NB4 (cell line): ENCODE data around the gene ABCG4.
"Not testable (repeated sequence)": the region's sequence is repeated elsewhere in the genome, so short reads cannot be mapped to it uniquely, and the experiment has no call there.

Experiments used
- DNase-seq: peaks from one replicate; pipeline ENCODE4 v3.0.0; 2010; ENCODE audit warnings: low read depth
- H3K4me3 ChIP-seq: one replicate; pipeline ENCODE4 v1.5.1; 2011; ENCODE audit warnings: mild to moderate bottlenecking, low read depth, low read length, moderate library complexity
- CTCF ChIP-seq: IDR thresholded peaks from one replicate; pipeline ENCODE4 v1.5.1; 2012; ENCODE audit warnings: low read depth, low read length
- MAX ChIP-seq: IDR thresholded peaks from 2 replicates; pipeline ENCODE4 v1.6.1; 2011; ENCODE audit warnings: low read depth, low read length
- MYC ChIP-seq: IDR thresholded peaks from 2 replicates; pipeline ENCODE4 v1.6.1; 2011; ENCODE audit warnings: low read depth, low read length
- POLR2A ChIP-seq: IDR thresholded peaks from 2 replicates; pipeline ENCODE4 v1.6.1; 2011; ENCODE audit warnings: mild to moderate bottlenecking; ENCODE audit not compliant: insufficient read length; ENCODE audit errors: extremely low read depth

Gene ABCG4

GRCh38 chr11:119158467-119158866 is 9.6 kb downstream of the ABCG4 start:
- H3K4me3 ChIP-seq = no peak overlapping the region
- no peak for TF ChIP-seq MAX
- TF ChIP-seq MYC = no peak
- no peak for TF ChIP-seq CTCF
- TF ChIP-seq POLR2A = no peak
- no peak for DNase-seq

GRCh38 chr11:119160151-119160550 is 11.3 kb downstream of the ABCG4 start:
- TF ChIP-seq MAX = no peak
- no peak for TF ChIP-seq MYC
- no peak for TF ChIP-seq POLR2A
- TF ChIP-seq CTCF = no peak
- DNase-seq = no peak

GRCh38 chr11:119161871-119162270 is 13.0 kb downstream of the ABCG4 start:
- TF ChIP-seq POLR2A (no peak), CTCF (no peak), MYC (no peak), MAX (no peak)

More at GRCh38 chr11:119160151-119160550, 11.3 kb downstream of the ABCG4 start:
- no peak overlapping the region for H3K4me3 ChIP-seq

GRCh38 chr11:119166368-119167076 is 17.7 kb downstream of the ABCG4 start:
- peak; percentile 49 for DNase-seq
- no peak for TF ChIP-seq POLR2A

More at GRCh38 chr11:119161871-119162270, 13.0 kb downstream of the ABCG4 start:
- no peak overlapping the region for H3K4me3 ChIP-seq
- no peak for DNase-seq

GRCh38 chr11:119167077-119167458 is 18.2 kb downstream of the ABCG4 start:
- H3K4me3 ChIP-seq, DNase-seq: not testable (repeated sequence)

More at GRCh38 chr11:119166368-119167076, 17.7 kb downstream of the ABCG4 start:
- H3K4me3 ChIP-seq = no peak overlapping the region

- TF ChIP-seq MAX (no peak), CTCF (no peak), POLR2A (no peak), MYC (no peak)
- no peak overlapping the region for H3K4me3 ChIP-seq
Measured at GRCh38 chr11:119167933-119168332, 19.1 kb downstream of the ABCG4 start.

More at GRCh38 chr11:119167933-119168332, 19.1 kb downstream of the ABCG4 start:
- DNase-seq = no peak
